KG1 (cell line): ENCODE measurements around the gene FBLN1.
"Not testable (repeated sequence)": the region's sequence is repeated elsewhere in the genome, so short reads cannot be mapped to it uniquely, and the experiment has no call there.

Source experiments
- DNase-seq: peaks from one replicate; lab custom pipeline; 2025; lab: John Stamatoyannopoulos, UW

FBLN1 gene

GRCh38 chr22:45528046-45528445 lies 25.4 kb downstream of the FBLN1 start:
- DNase-seq, result no peak

- DNase-seq, result no peak
These were observed 26.4 kb downstream of the FBLN1 start for GRCh38 chr22:45529105-45529504.

GRCh38 chr22:45529971-45530575 lies 27.4 kb downstream of the FBLN1 start:
- DNase-seq, result no peak

GRCh38 chr22:45531441-45532234 lies 29.0 kb downstream of the FBLN1 start:
- no peak for DNase-seq

GRCh38 chr22:45532235-45532631 lies 29.6 kb downstream of the FBLN1 start:
- DNase-seq, result no peak

- no peak for DNase-seq
These were observed 31.0 kb downstream of the FBLN1 start for GRCh38 chr22:45533703-45534102.

GRCh38 chr22:45534339-45535192 lies 31.9 kb downstream of the FBLN1 start:
- no peak for DNase-seq

GRCh38 chr22:45535290-45535689 lies 32.6 kb downstream of the FBLN1 start:
- DNase-seq, result no peak

GRCh38 chr22:45535835-45536234 lies 33.2 kb downstream of the FBLN1 start:
- DNase-seq, result not testable (repeated sequence)

- no peak for DNase-seq
These were observed 35.1 kb downstream of the FBLN1 start for GRCh38 chr22:45537734-45538181.

GRCh38 chr22:45538281-45538680 lies 35.6 kb downstream of the FBLN1 start:
- no peak for DNase-seq

GRCh38 chr22:45540122-45540521 lies 37.4 kb downstream of the FBLN1 start:
- DNase-seq, result no peak

GRCh38 chr22:45541382-45541979 lies 38.8 kb downstream of the FBLN1 start:
- no peak for DNase-seq

- no peak for DNase-seq
These were observed 39.4 kb downstream of the FBLN1 start for GRCh38 chr22:45542001-45542520.

GRCh38 chr22:45542736-45543135 lies 40.1 kb downstream of the FBLN1 start:
- not testable (repeated sequence) for DNase-seq

- no peak for DNase-seq
These were observed 40.6 kb downstream of the FBLN1 start for GRCh38 chr22:45543243-45543642.

GRCh38 chr22:45544588-45545170 lies 42.0 kb downstream of the FBLN1 start:
- DNase-seq, result no peak

GRCh38 chr22:45546333-45547015 lies 43.8 kb downstream of the FBLN1 start:
- no peak for DNase-seq

GRCh38 chr22:45547016-45547345 lies 44.3 kb downstream of the FBLN1 start:
- no peak for DNase-seq

GRCh38 chr22:45547731-45548130 lies 45.0 kb downstream of the FBLN1 start:
- no peak for DNase-seq

- DNase-seq, result no peak
These were observed 45.7 kb downstream of the FBLN1 start for GRCh38 chr22:45548247-45548840.
